Erythroblast (primary cell): ENCODE measurements around the gene CCNY.

ENCODE experiments used
- DNase-seq, 2 experiments: peaks; one replicate each; lab custom pipeline; 2025; lab: John Stamatoyannopoulos, UW
- GATA1 ChIP-seq: IDR thresholded peaks from 2 replicates; pipeline ENCODE4 v1.6.1; 2011; ENCODE audit warnings: low read depth, mild to moderate bottlenecking, control low read depth, low read length, moderate library complexity
- POLR2A ChIP-seq: IDR thresholded peaks from 2 replicates; pipeline ENCODE4 v1.6.1; 2011; ENCODE audit warnings: mild to moderate bottlenecking, low read length

The CCNY gene

DNA sequence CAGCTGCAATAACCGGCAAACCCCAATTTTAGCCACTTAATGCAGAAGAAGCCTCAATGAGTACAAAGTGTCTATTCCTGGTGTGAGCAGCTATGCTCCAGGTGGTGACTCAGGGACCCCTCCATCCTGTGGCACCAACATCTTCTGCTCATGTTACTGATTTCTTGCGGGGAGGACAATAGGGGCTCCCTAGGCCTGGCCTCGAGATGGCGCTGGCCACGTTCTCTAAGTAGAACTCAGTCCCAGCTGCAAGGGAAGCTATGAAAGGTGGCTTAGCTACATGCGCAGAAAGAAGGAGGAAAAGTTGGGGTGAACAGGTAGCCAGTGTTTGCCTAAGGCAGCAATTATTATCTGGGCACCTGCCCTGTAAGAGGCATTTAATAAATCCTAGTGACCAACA, 275.4 kb downstream of the CCNY start:
- TF ChIP-seq POLR2A (no peak), GATA1 (no peak)
- no peak for DNase-seq

DNA sequence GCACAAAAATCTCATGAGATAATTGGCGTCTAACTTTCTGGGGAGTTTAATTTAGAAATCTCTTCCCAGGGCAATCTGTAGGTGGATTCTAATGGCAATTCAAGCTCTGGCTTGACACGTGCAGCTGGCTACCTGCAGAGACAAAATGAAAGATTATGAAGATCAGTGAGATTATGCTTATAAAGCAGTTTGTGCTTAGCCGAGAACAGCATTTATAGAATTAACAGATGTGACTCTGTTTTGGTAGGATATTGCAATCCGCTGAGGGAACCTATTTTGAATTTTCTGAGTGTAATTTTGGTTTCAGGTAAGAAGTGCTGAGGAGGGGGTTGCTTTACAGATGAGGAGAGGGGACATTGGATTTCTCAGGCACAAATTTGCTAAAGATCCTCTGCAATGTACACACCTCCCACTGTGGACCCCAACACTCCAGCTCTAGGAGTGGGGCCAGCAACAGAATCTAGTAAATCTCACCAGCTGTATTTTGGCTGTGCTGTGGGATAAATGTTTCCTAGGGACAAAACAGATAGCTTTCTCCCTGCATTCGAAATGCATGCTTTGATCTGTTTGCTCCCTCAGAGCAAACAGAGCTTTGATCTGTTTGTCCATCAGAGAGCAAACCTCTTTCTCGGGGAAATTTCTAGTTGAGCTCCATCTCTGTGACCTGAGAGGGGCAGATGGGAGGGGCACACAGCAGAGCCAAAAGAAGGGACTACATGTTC, 276.2 kb downstream of the CCNY start:
- TF ChIP-seq POLR2A = no peak
- no peak for TF ChIP-seq GATA1
- DNase-seq = no peak

DNA sequence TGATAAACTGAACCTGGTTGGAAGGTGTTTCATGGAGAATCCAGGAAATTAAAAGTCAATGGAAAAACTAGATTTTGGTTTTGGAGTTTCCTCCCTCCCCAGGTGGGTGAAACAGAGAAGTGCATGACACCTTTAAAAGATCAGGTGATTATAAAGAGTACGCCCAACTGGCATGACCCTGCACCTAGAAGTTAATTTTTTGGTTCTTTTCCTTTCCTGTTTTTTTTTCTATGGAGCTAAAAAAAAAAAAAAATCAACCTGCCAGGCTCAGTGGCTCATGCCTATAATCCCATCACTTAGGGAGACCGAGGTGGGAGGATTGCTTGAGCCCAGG, 276.8 kb downstream of the CCNY start:
- TF ChIP-seq POLR2A (no peak), GATA1 (no peak)
- DNase-seq = no peak

DNA sequence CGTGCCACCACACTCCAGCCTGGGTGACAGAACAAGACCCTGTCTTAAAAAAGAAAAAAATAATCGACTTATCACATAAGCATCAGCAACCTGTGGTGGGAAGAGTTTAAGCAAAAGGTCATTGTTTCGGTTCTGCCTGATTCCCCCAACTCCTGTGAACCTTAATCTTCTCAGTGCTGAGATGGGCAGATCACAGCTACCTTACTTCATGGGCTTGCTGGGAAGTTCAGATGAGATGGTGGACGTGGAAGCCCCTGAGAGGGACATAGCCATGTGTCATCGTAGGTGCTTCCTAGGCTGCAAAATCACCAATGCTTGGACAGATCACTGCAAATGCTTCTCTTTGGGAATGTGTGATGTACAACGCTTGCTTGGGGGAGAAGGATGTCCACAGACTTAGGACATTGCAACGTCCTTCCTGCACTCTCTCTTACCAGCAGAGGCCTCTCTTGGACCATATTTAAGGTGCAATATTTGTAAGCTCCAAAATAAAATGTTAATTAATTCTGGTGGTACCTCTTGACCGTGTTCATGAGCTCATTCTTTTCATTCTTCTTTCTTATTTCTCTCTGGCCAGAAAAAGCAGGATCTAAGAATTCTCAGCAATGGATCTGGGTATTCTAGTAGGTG, 277.4 kb downstream of the CCNY start:
- TF ChIP-seq GATA1 = no peak
- no peak for TF ChIP-seq POLR2A
- DNase-seq = peak in 1 of 2 experiments; percentile 7

DNA sequence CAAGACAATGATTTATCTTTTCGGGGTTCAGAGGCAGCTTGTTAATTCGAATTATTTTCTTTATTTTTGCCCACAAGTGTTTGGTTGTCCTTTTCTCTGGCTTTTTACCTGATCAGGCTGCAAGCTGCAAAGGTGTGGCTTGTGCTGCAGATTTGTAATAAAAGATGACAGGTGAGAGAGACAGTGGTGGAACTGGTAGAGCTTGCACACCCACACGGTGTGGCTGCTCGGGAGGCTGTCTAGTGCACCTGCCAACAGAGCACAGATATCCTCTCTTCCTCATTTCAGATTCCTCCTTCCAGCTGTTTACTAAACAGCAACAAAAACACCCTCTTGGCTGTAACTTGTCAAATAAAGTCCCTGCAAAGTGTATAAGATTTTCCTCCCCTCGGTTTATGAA, 278.0 kb downstream of the CCNY start:
- DNase-seq = no peak
- TF ChIP-seq POLR2A (no peak), GATA1 (no peak)
